Calu3 (cell line): ENCODE measurements around the gene TGFBR2. TPM values are rescaled to one million over a fixed set of nuclear protein-coding genes. Genes with fewer than 3 reads are reported as not detected.

ENCODE experiments used
- BruUV-seq: library from RNA; stranded (reverse); fragments of 400-500 nt; replicated peaks from 2 replicates; lab custom pipeline; 2021; lab: Mats Ljungman, UMichigan
- CTCF ChIA-PET: fragments of 300-600 bp; sonication (Branson Sonifier 250); formaldehyde crosslinking; loops from one replicate; lab custom pipeline; 2022; ENCODE audit warnings: antibody characterized with exemption; lab: Charles Lee
- DNase-seq: peaks from one replicate; pipeline ENCODE4 v3.0.0; 2022
- H3K27ac Mint-ChIP-seq: one replicate; pipeline ENCODE4 v1.8.0; 2022; ENCODE audit warnings: mixed read lengths; ENCODE audit not compliant: unreplicated experiment
- H3K27me3 Mint-ChIP-seq: one replicate; pipeline ENCODE4 v1.8.0; 2022; ENCODE audit warnings: mixed read lengths; ENCODE audit not compliant: unreplicated experiment
- H3K36me3 Mint-ChIP-seq: one replicate; pipeline ENCODE4 v1.8.0; 2022; ENCODE audit warnings: mild to moderate bottlenecking, moderate library complexity, mixed read lengths; ENCODE audit not compliant: insufficient read depth, unreplicated experiment
- H3K4me1 Mint-ChIP-seq: one replicate; pipeline ENCODE4 v1.8.0; 2022; ENCODE audit warnings: mild to moderate bottlenecking, low read depth, mixed read lengths; ENCODE audit not compliant: unreplicated experiment
- H3K4me3 Mint-ChIP-seq: one replicate; pipeline ENCODE4 v1.8.0; 2022; ENCODE audit warnings: mild to moderate bottlenecking, low read depth, moderate library complexity, mixed read lengths; ENCODE audit not compliant: unreplicated experiment
- H3K9me3 Mint-ChIP-seq: one replicate; pipeline ENCODE4 v1.8.0; 2022; ENCODE audit warnings: low read depth, mixed read lengths; ENCODE audit not compliant: unreplicated experiment
- intact Hi-C: fragments of 100-400 bp; cut with micrococcal nuclease; formaldehyde crosslinking; loops from one replicate; pipeline ENCODE4 v1.10.0; 2022; ENCODE audit not compliant: unreplicated experiment
- total RNA-seq: library from RNA; stranded (reverse); gene quantifications from 2 replicates; pipeline ENCODE4 v1.2.3, GENCODE V29; 2022
- TF ChIP-seq, protein P1 (sequence below): fragments of 200-600 bp; IDR thresholded peaks from one replicate; pipeline ENCODE4 v1.8.0; 2022; ENCODE audit warnings: antibody characterized with exemption; ENCODE audit not compliant: unreplicated experiment

Gene TGFBR2
- total RNA-seq, 1 experiment from 2014 or later = 105 TPM

- Mint-ChIP-seq H3K4me3 (no peak overlapping the region), H3K27ac (peak overlapping the region; percentile 15), H3K27me3 (no peaks in the 10 kb centered on the region), H3K4me1 (peaks cover 40% of the 10 kb centered on the region), H3K9me3 (no peaks in the 10 kb centered on the region), H3K36me3 (peaks cover 20% of the 10 kb centered on the region)
- no peak for DNase-seq
- no TSS peak for BruUV-seq
- TF ChIP-seq, protein P1, sequence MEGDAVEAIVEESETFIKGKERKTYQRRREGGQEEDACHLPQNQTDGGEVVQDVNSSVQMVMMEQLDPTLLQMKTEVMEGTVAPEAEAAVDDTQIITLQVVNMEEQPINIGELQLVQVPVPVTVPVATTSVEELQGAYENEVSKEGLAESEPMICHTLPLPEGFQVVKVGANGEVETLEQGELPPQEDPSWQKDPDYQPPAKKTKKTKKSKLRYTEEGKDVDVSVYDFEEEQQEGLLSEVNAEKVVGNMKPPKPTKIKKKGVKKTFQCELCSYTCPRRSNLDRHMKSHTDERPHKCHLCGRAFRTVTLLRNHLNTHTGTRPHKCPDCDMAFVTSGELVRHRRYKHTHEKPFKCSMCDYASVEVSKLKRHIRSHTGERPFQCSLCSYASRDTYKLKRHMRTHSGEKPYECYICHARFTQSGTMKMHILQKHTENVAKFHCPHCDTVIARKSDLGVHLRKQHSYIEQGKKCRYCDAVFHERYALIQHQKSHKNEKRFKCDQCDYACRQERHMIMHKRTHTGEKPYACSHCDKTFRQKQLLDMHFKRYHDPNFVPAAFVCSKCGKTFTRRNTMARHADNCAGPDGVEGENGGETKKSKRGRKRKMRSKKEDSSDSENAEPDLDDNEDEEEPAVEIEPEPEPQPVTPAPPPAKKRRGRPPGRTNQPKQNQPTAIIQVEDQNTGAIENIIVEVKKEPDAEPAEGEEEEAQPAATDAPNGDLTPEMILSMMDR = no peak
- intact Hi-C loops = no loop called here
- CTCF ChIA-PET = interaction anchor here (1.2 kb wide), 1 partner anchor 13 kb away, joined by 3 read pairs; no protein-coding TSS in a partner anchor
These were observed 23.3 kb downstream of the TGFBR2 start for GRCh38 chr3:30629746-30630145.

DNA sequence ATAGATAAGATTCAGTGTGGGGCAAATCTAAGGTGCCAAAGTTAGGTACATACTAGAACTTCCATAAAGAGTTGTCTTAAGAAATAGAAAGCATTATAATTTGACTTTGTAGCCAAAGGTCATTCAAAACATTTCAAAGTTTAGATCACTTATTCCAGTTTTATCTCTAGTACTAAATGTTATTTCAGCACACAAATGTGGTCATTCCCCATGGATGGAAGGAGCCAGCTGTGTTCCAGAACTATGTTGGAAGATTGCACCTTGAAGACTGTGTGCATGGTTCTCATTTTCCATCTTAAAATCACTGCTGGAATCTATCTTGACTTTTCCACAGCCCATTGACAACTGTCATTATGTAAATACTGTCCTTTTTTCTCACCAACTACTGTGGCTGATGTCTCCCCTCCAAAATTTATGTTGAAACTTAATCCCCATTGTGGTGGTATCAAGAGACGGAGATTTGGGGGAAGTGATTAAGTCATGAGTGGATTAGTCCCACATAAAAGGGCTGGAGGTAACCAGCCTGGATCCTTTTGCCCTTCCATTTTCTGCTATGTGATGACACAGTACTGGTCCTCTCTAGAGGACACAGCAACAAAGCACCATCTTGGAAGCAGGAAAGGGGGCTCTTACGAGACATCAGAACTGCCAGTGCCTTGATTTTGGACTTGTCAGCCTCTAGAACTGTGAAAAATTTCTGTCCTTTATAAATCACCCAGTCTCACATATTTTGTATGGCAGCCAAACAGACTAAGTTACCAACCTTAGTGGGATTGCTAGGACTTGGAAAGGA lies 24.0 kb downstream of the TGFBR2 start:
- H3K36me3 Mint-ChIP-seq = peaks cover 25% of the 10 kb centered on the region
- TF ChIP-seq, protein P1 = no peak
- no peak overlapping the region for H3K27ac Mint-ChIP-seq
- DNase-seq = no peak
- H3K27me3 Mint-ChIP-seq = no peaks in the 10 kb centered on the region
- intact Hi-C loops = no loop called here
- H3K9me3 Mint-ChIP-seq = no peaks in the 10 kb centered on the region
- no peak overlapping the region for H3K4me3 Mint-ChIP-seq
- CTCF ChIA-PET = no interaction called here
- no TSS peak for BruUV-seq
- peaks cover 40% of the 10 kb centered on the region for H3K4me1 Mint-ChIP-seq

- Mint-ChIP-seq H3K27ac (no peak overlapping the region), H3K4me3 (no peak overlapping the region), H3K36me3 (peaks cover 25% of the 10 kb centered on the region), H3K4me1 (peaks cover 32% of the 10 kb centered on the region), H3K9me3 (no peaks in the 10 kb centered on the region), H3K27me3 (no peaks in the 10 kb centered on the region)
- DNase-seq = no peak
- intact Hi-C loops = no loop called here
- no TSS peak for BruUV-seq
- TF ChIP-seq, protein P1 = no peak
- CTCF ChIA-PET = interaction anchor here (1.0 to 1.5 kb wide), 2 partner anchors 28 to 61 kb away, joined by 3 read pairs; no protein-coding TSS in a partner anchor
These were observed 25.0 kb downstream of the TGFBR2 start for GRCh38 chr3:30631243-30631904.

DNA sequence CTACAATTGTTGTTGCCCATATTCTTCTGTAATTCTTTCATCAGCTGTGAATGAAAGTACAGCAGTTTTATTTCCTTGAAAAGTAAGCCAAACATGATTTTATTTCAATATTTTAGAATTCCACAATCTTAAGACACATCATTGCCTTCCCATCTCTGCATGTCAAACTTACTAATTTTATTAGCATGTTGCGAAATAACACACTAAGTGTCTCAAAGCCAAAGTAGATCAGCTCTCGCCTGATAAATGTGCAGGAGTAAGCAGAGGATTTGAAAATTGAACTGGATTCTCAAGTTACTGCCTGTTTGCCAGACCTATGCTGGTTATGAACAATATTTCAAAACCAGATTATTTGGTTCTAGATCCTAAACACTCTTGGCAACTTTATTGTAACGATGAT lies 25.7 kb downstream of the TGFBR2 start:
- no TSS peak for BruUV-seq
- Mint-ChIP-seq H3K27me3 (no peaks in the 10 kb centered on the region), H3K36me3 (peaks cover 18% of the 10 kb centered on the region), H3K4me3 (no peak overlapping the region), H3K9me3 (no peaks in the 10 kb centered on the region), H3K27ac (no peak overlapping the region), H3K4me1 (peaks cover 30% of the 10 kb centered on the region)
- CTCF ChIA-PET = interaction anchor here (1.0 to 1.5 kb wide), 2 partner anchors 27 to 61 kb away, joined by 3 read pairs; no protein-coding TSS in a partner anchor
- intact Hi-C loops = no loop called here
- TF ChIP-seq, protein P1 = no peak
- DNase-seq = no peak
